Liver (tissue), 9 donors: ENCODE data around the gene NHSL2. TPM values are rescaled to one million over a fixed set of nuclear protein-coding genes. Genes with fewer than 3 reads are reported as not detected.

Experiments used
- DNase-seq: peaks from one replicate; pipeline ENCODE4 v3.0.0-alpha.2; 2017; ENCODE audit warnings: low spot score
- H3K27ac ChIP-seq, 2 donors: one replicate each; pipeline ENCODE4 v1.7.0; 2013; ENCODE audit warnings: inconsistent platforms in 2 of 2, low read length in 2 of 2, control low read depth in 1 of 2, low read depth in 1 of 2, mild to moderate bottlenecking in 1 of 2
- H3K27me3 ChIP-seq, 4 donors: one replicate each; pipeline versions ENCODE4 v1.6.1 to v1.7.0; 2013; ENCODE audit warnings: low read length in 3 of 4, inconsistent platforms in 1 of 4, mild to moderate bottlenecking in 1 of 4, moderate library complexity in 1 of 4; ENCODE audit not compliant: control insufficient read depth in 4 of 4, insufficient read depth in 4 of 4
- H3K36me3 ChIP-seq, 4 donors: one replicate each; pipeline versions ENCODE4 v1.6.1 to v1.7.0; 2013; ENCODE audit warnings: low read length in 3 of 4, mild to moderate bottlenecking in 3 of 4, low read depth in 1 of 4, moderate library complexity in 1 of 4; ENCODE audit not compliant: control insufficient read depth in 4 of 4, insufficient read depth in 3 of 4
- H3K4me1 ChIP-seq, 4 donors: one replicate each; pipeline versions ENCODE4 v1.6.1 to v1.7.0; 2013; ENCODE audit warnings: low read length in 3 of 4, mild to moderate bottlenecking in 3 of 4, moderate library complexity in 1 of 4; ENCODE audit not compliant: control insufficient read depth in 4 of 4, insufficient read depth in 4 of 4
- H3K4me3 ChIP-seq, 3 donors: one replicate each; pipeline versions ENCODE4 v1.6.1 to v1.7.0; 2013; ENCODE audit warnings: low read length in 3 of 3, control low read depth in 1 of 3, low read depth in 1 of 3, mild to moderate bottlenecking in 1 of 3
- H3K9ac ChIP-seq, 2 donors: one replicate each; pipeline ENCODE4 v1.7.0; 2013; ENCODE audit warnings: low read length in 2 of 2, mild to moderate bottlenecking in 2 of 2, moderate library complexity in 2 of 2, control low read depth in 1 of 2, low read depth in 1 of 2
- H3K9me3 ChIP-seq, 4 donors: one replicate each; pipeline versions ENCODE4 v1.6.1 to v1.7.0; 2013; ENCODE audit warnings: low read length in 3 of 4; ENCODE audit not compliant: control insufficient read depth in 4 of 4
- ATF3 ChIP-seq: IDR thresholded peaks from 2 replicates; pipeline ENCODE4 v1.6.1; 2016; ENCODE audit warnings: antibody characterized with exemption
- FOXA1 ChIP-seq: IDR thresholded peaks from 2 replicates; pipeline ENCODE4 v1.6.1; 2016; ENCODE audit warnings: antibody characterized with exemption
- FOXA2 ChIP-seq: IDR thresholded peaks from 2 replicates; pipeline ENCODE4 v1.6.1; 2016; ENCODE audit warnings: antibody characterized with exemption
- HNF4A ChIP-seq, 2 donors: conservative IDR thresholded peaks; 2 replicates each; pipeline ENCODE4 v1.6.1; 2016; ENCODE audit warnings: antibody characterized with exemption in 2 of 2, mild to moderate bottlenecking in 2 of 2
- JUND ChIP-seq, 2 donors: IDR thresholded peaks; 2 replicates each; pipeline ENCODE4 v1.6.1; 2016; ENCODE audit warnings: antibody characterized with exemption in 2 of 2
- RAD21 ChIP-seq, 2 donors: IDR thresholded peaks; 2 replicates each; pipeline ENCODE4 v1.6.1; 2016; ENCODE audit warnings: antibody characterized with exemption in 2 of 2, mild to moderate bottlenecking in 2 of 2
- REST ChIP-seq: IDR thresholded peaks from 2 replicates; pipeline ENCODE4 v1.6.1; 2016; ENCODE audit warnings: antibody characterized with exemption, mild to moderate bottlenecking
- SP1 ChIP-seq: IDR thresholded peaks from 2 replicates; pipeline ENCODE4 v1.6.1; 2018; ENCODE audit warnings: antibody characterized with exemption, mild to moderate bottlenecking
- YY1 ChIP-seq: IDR thresholded peaks from 2 replicates; pipeline ENCODE4 v1.6.1; 2016; ENCODE audit warnings: antibody characterized with exemption, mild to moderate bottlenecking
- ZBTB33 ChIP-seq: IDR thresholded peaks from 2 replicates; pipeline ENCODE4 v1.6.1; 2016; ENCODE audit warnings: antibody characterized with exemption
- WGBS: extraction: QIAGEN DNeasy Blood & Tissue Kit; methylation state at CpG from one replicate; pipeline ENCODE4 v1.1.7; 2013; 5-methylcytosine and 5-hydroxymethylcytosine counted together
- polyA plus RNA-seq, 2 donors: library from polyadenylated mRNA; stranded (reverse) in 1 of 2; unstranded in 1 of 2; fragments of 200-250 nt in 1 of 2; fragments of >200 nt in 1 of 2; fragmentation: Nextera tagmentation in 1 of 2; extraction: Ambion mirVana in 1 of 2; gene quantifications; one replicate each; pipeline versions ENCODE4 v1.2.1 to v1.2.3, GENCODE V29; 2013 to 2015
- total RNA-seq, 2 donors: library from RNA; depleted of rRNA; stranded (reverse); fragments of >200 nt; gene quantifications; one replicate each; pipeline ENCODE4 v1.2.3, GENCODE V29; 2014
- donor health status: healthy.
- donor health status: healthy.
- donor health status: healthy.
- donor health status: healthy.
- donor health status: healthy.

Gene NHSL2
- total and polyA plus RNA-seq, 4 donors: 0.45 to 1.3 (median 1.1) TPM

- no peak for DNase-seq
- H3K27me3 ChIP-seq: no peaks in the 10 kb centered on the region
- TF ChIP-seq YY1 (no peak), SP1 (no peak), HNF4A (conservative IDR thresholded peaks at IDR 0.05) (no peak), FOXA2 (no peak), ATF3 (no peak)
- 85% methylated on average over 6 of the region's 6 CpGs for WGBS
- no peaks in the 10 kb centered on the region for H3K9me3 ChIP-seq
- no peak overlapping the region for H3K9ac ChIP-seq
- no peaks in the 10 kb centered on the region for H3K36me3 ChIP-seq
- H3K4me3 ChIP-seq: no peak overlapping the region
- H3K4me1 ChIP-seq: no peaks in the 10 kb centered on the region
- H3K27ac ChIP-seq: no peak overlapping the region
These were observed 86.2 kb downstream of the NHSL2 start for GRCh38 chrX:71996826-71997225.

GRCh38 chrX:71997320-71997719 lies 86.7 kb downstream of the NHSL2 start:
- 72% methylated on average over 3 of the region's 3 CpGs for WGBS
- H3K27ac ChIP-seq: no peak overlapping the region

More at GRCh38 chrX:71997320-71997719, 86.7 kb downstream of the NHSL2 start:
- no peaks in the 10 kb centered on the region for H3K27me3 ChIP-seq
- H3K4me1 ChIP-seq: no peaks in the 10 kb centered on the region
- DNase-seq: no peak
- TF ChIP-seq RAD21 (IDR thresholded peaks at IDR 0.05): no peak
- no peak for TF ChIP-seq HNF4A (conservative IDR thresholded peaks at IDR 0.05)
- no peak for TF ChIP-seq FOXA1
- no peak for TF ChIP-seq JUND (IDR thresholded peaks at IDR 0.05)
- no peak for TF ChIP-seq ZBTB33
- no peak for TF ChIP-seq YY1
- no peak for TF ChIP-seq REST
- H3K9ac ChIP-seq: no peak overlapping the region
- H3K4me3 ChIP-seq: no peak overlapping the region
- no peaks in the 10 kb centered on the region for H3K36me3 ChIP-seq
- no peaks in the 10 kb centered on the region for H3K9me3 ChIP-seq
